NCI-H2196 treated with DMSO at 0.1 percent for 48 hours (cell line): ENCODE results near the gene TUBA3D.
"Not testable (repeated sequence)": the region's sequence is repeated elsewhere in the genome, so short reads cannot be mapped to it uniquely, and the experiment has no call there.

Experiments used
- DNase-seq: peaks from one replicate; lab custom pipeline; 2025; ENCODE audit not compliant: unreplicated experiment; lab: John Stamatoyannopoulos, UW

Gene TUBA3D

DNA sequence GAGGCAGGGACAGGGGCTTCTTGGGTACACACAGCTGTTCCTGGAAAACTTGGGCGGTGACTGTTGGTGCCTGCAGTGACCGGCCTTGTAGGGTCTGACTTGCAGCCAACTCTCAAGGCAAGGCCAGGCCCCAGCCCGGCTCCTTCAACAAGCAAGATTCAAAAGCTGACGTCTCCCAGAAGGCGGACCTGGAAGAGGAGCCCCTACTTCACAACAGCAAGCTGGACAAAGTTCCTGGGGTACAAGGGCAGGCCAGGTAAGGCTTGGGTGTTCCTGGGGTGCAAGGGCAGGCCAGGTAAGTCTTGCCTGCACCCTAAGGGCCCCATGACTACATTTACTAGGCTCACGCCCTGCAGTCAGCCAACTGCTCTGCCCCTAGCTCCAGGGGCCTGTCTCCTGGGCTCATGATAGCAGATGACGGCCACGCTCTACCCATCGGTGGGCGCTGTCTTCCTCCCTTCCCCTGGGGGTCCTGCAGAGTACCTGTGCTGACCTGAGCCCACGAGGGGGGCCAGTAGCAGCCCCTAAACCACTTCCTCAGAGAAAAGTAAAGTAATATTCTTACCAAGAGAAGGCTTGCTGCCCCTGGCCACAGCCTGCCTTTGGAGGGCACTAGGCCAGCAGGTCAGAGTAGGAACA is 55.7 kb downstream of the TUBA3D start:
- not testable (repeated sequence) for DNase-seq
